HG02798 (cell line): Measurements from ENCODE around the gene CCDC85B.
"Not testable (repeated sequence)": the region's sequence is repeated elsewhere in the genome, so short reads cannot be mapped to it uniquely, and the experiment has no call there.

Experiments used
- ATAC-seq: cut with Tn5 transposase; IDR thresholded peaks from one replicate; pipeline ENCODE4 v1.9.1; 2021; ENCODE audit warnings: mild to moderate bottlenecking; ENCODE audit not compliant: unreplicated experiment, poor library complexity

CCDC85B gene

GRCh38 chr11:65884716-65885092, 5.8 kb upstream of the CCDC85B start:
- ATAC-seq = no peak

- ATAC-seq = no peak
Observed at GRCh38 chr11:65885231-65885630, 5.2 kb upstream of the CCDC85B start.

- ATAC-seq = no peak
Observed at GRCh38 chr11:65885808-65886536, 4.5 kb upstream of the CCDC85B start.

- no peak for ATAC-seq
Observed at GRCh38 chr11:65886826-65887722, 3.4 kb upstream of the CCDC85B start.

- ATAC-seq = peak; percentile 0
Observed at GRCh38 chr11:65887723-65888162, 2.7 kb upstream of the CCDC85B start.

- peak; percentile 60 for ATAC-seq
Observed at GRCh38 chr11:65888163-65888814, 2.2 kb upstream of the CCDC85B start, which contains the start of gene FIBP. Gene FIBP, minus strand, starts transcription at chr11:65888471. Its CDS starts 53 bp downstream, at chr11:65888418.

- ATAC-seq = no peak
Observed at GRCh38 chr11:65891219-65892136, 1.0 kb downstream of the CCDC85B start.

- ATAC-seq = not testable (repeated sequence)
Observed at GRCh38 chr11:65892137-65892540, 1.7 kb downstream of the CCDC85B start.

GRCh38 chr11:65892661-65893317, 2.3 kb downstream of the CCDC85B start:
- no peak for ATAC-seq

GRCh38 chr11:65894034-65894591, 3.6 kb downstream of the CCDC85B start:
- no peak for ATAC-seq

- no peak for ATAC-seq
Observed at GRCh38 chr11:65895482-65895981, 5.1 kb downstream of the CCDC85B start.

GRCh38 chr11:65896034-65896999, 5.8 kb downstream of the CCDC85B start:
- ATAC-seq = no peak

GRCh38 chr11:65897020-65897471, 6.6 kb downstream of the CCDC85B start:
- ATAC-seq = no peak

- no peak for ATAC-seq
Observed at GRCh38 chr11:65898656-65899355, 8.3 kb downstream of the CCDC85B start.

GRCh38 chr11:65899356-65900124, 9.1 kb downstream of the CCDC85B start:
- peak; percentile 20 for ATAC-seq
